Endometrial microvascular endothelial cells (primary cell): ENCODE measurements around the gene DCLK3. TPM values are rescaled to one million over a fixed set of nuclear protein-coding genes. Genes with fewer than 3 reads are reported as not detected.

ENCODE experiments used
- in situ Hi-C: cut with HindIII; loops from 2 replicates; pipeline ENCODE4 v1.10.0; 2017; ENCODE audit warnings: low sequenced_read_pairs, low pct_unique_long_range_greater_than_20kb; ENCODE audit errors: inconsistent ontology term
- total RNA-seq: library from RNA; depleted of rRNA; stranded (reverse); fragments of >200 nt; gene quantifications from one replicate; pipeline ENCODE4 v1.2.3, GENCODE V29; 2015; ENCODE audit errors: inconsistent ontology term

DCLK3 gene
- total RNA-seq, 1 donor from 2014 or later, result not detected

- in situ Hi-C loops, result no loop called here
Measured at GRCh38 chr3:36729204-36730056, 34.9 kb downstream of the DCLK3 start.

- in situ Hi-C loops, result no loop called here
Measured at GRCh38 chr3:36714343-36715086, 49.8 kb downstream of the DCLK3 start.

- in situ Hi-C loops, result no loop called here
Measured at GRCh38 chr3:36713904-36714303, 50.4 kb downstream of the DCLK3 start.

- in situ Hi-C loops, result no loop called here
Measured at GRCh38 chr3:36710606-36711005, 53.7 kb downstream of the DCLK3 start.

- in situ Hi-C loops, result no loop called here
Measured at GRCh38 chr3:36709826-36710365, 54.5 kb downstream of the DCLK3 start.

GRCh38 chr3:36709281-36709680 lies 55.1 kb downstream of the DCLK3 start:
- in situ Hi-C loops, result no loop called here

GRCh38 chr3:36707623-36708409 lies 56.5 kb downstream of the DCLK3 start:
- in situ Hi-C loops, result no loop called here

GRCh38 chr3:36705015-36705414 lies 59.3 kb downstream of the DCLK3 start:
- in situ Hi-C loops, result no loop called here

GRCh38 chr3:36704280-36704679 lies 60.1 kb downstream of the DCLK3 start:
- in situ Hi-C loops, result no loop called here

- in situ Hi-C loops, result no loop called here
Measured at GRCh38 chr3:36701249-36701572, 63.1 kb downstream of the DCLK3 start.

GRCh38 chr3:36700537-36701248 lies 63.7 kb downstream of the DCLK3 start:
- in situ Hi-C loops, result no loop called here

- in situ Hi-C loops, result no loop called here
Measured at GRCh38 chr3:36698314-36698713, 66.0 kb downstream of the DCLK3 start.

- in situ Hi-C loops, result no loop called here
Measured at GRCh38 chr3:36697229-36698001, 66.9 kb downstream of the DCLK3 start.

- in situ Hi-C loops, result no loop called here
Measured at GRCh38 chr3:36696799-36697198, 67.6 kb downstream of the DCLK3 start.

- in situ Hi-C loops, result no loop called here
Measured at GRCh38 chr3:36695769-36696137, 68.6 kb downstream of the DCLK3 start.

GRCh38 chr3:36695113-36695768 lies 69.1 kb downstream of the DCLK3 start:
- in situ Hi-C loops, result no loop called here

- in situ Hi-C loops, result no loop called here
Measured at GRCh38 chr3:36693670-36694069, 70.7 kb downstream of the DCLK3 start.

GRCh38 chr3:36689560-36689959 lies 74.8 kb downstream of the DCLK3 start:
- in situ Hi-C loops, result no loop called here
